22Rv1 (cell line): Measurements from ENCODE around the gene CCL23.

Source experiments
- ZFX ChIP-seq: fragments of 450-650 bp; IDR thresholded peaks from 2 replicates; pipeline ENCODE4 v1.6.1; 2017; ENCODE audit warnings: antibody characterized with exemption, borderline replicate concordance
- TF ChIP-seq, protein P1 (sequence below): fragments of 450-650 bp; IDR thresholded peaks from 2 replicates; pipeline ENCODE4 v1.5.1; 2017; ENCODE audit warnings: mild to moderate bottlenecking

- TF ChIP-seq, protein P1, sequence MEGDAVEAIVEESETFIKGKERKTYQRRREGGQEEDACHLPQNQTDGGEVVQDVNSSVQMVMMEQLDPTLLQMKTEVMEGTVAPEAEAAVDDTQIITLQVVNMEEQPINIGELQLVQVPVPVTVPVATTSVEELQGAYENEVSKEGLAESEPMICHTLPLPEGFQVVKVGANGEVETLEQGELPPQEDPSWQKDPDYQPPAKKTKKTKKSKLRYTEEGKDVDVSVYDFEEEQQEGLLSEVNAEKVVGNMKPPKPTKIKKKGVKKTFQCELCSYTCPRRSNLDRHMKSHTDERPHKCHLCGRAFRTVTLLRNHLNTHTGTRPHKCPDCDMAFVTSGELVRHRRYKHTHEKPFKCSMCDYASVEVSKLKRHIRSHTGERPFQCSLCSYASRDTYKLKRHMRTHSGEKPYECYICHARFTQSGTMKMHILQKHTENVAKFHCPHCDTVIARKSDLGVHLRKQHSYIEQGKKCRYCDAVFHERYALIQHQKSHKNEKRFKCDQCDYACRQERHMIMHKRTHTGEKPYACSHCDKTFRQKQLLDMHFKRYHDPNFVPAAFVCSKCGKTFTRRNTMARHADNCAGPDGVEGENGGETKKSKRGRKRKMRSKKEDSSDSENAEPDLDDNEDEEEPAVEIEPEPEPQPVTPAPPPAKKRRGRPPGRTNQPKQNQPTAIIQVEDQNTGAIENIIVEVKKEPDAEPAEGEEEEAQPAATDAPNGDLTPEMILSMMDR = no peak
- no peak for TF ChIP-seq ZFX
Measured at GRCh38 chr17:35965272-35965671, 52.5 kb downstream of the CCL23 start.
